K562 (cell line): ENCODE measurements around the gene SNX9. TPM values are rescaled to one million over a fixed set of nuclear protein-coding genes. Genes with fewer than 3 reads are reported as not detected.

Source experiments
- ADNP ChIP-seq: fragments of 200-800 bp; sonication (Bioruptor generic); IDR thresholded peaks from 2 replicates; pipeline ENCODE4 v1.6.1; 2016; ENCODE audit warnings: missing genetic modification characterization, missing compliant biosample characterization
- CHD4 ChIP-seq: fragments of 200-600 bp; sonication (generic); IDR thresholded peaks from 3 replicates; pipeline ENCODE4 v1.6.1; 2012; ENCODE audit warnings: low read depth, mild to moderate bottlenecking, mixed read lengths, low read length, inconsistent platforms; ENCODE audit not compliant: insufficient read depth, insufficient replicate concordance, poor library complexity, severe bottlenecking
- DMBX1 ChIP-seq: fragments of 250-450 bp; sonication (Bioruptor Pico); IDR thresholded peaks from 2 replicates; pipeline ENCODE4 v1.8.0; 2022; ENCODE audit warnings: inconsistent platforms, mild to moderate bottlenecking, moderate library complexity, borderline replicate concordance
- MGA ChIP-seq: fragments of 450-650 bp; IDR thresholded peaks from 2 replicates; pipeline ENCODE4 v1.6.1; 2016; ENCODE audit warnings: mild to moderate bottlenecking, moderate library complexity
- MYNN ChIP-seq, 2 experiments: sonication (generic); formaldehyde crosslinking in 1 of 2; IDR thresholded peaks; 2 replicates each; pipeline versions ENCODE4 v1.5.0 to v1.6.1; 2016 to 2020; ENCODE audit warnings: antibody characterized with exemption in 1 of 2, missing genetic modification reagents in 1 of 2
- SNIP1 ChIP-seq: fragments of 450-650 bp; IDR thresholded peaks from 2 replicates; pipeline ENCODE4 v1.7.1; 2017; ENCODE audit warnings: low read depth, mild to moderate bottlenecking
- polyA plus RNA-seq, 8 experiments: library from polyadenylated mRNA; depleted of rRNA in 4 of 8; stranded (reverse) in 5 of 8; unstranded in 3 of 8; fragments of >200 nt; fragmentation: Nextera tagmentation in 2 of 8; fragmentation: Illumina TruSeq in 1 of 8; extraction: Ambion mirVana in 2 of 8; extraction: Trizol in 1 of 8; gene quantifications; 2 replicates each; pipeline versions ENCODE4 v1.2.1 to v1.2.3, GENCODE V29; 2011 to 2014; ENCODE audit warnings: inconsistent platforms in 1 of 8, missing spikeins in 1 of 8
- total RNA-seq, 7 experiments: library from RNA; depleted of rRNA in 6 of 7; stranded (reverse); fragments of >200 nt in 6 of 7; fragmentation: Illumina TruSeq in 2 of 7; extraction: Trizol in 2 of 7; gene quantifications; 2 replicates each; pipeline versions ENCODE4 v1.2.1 to v1.2.3, GENCODE V29; 2011 to 2021; ENCODE audit warnings: low replicate concordance in 1 of 7
- TF ChIP-seq, protein P1 (sequence below): sonication (generic); formaldehyde crosslinking; IDR thresholded peaks from 2 replicates; pipeline ENCODE4 v1.8.0; 2022; ENCODE audit warnings: missing genetic modification reagents, mild to moderate bottlenecking, borderline replicate concordance
- TF ChIP-seq, protein P2 (sequence below): fragments of 250-450 bp; sonication (Bioruptor Pico); IDR thresholded peaks from 2 replicates; pipeline ENCODE4 v1.8.0; 2021; ENCODE audit warnings: mild to moderate bottlenecking, moderate library complexity

The SNX9 gene
- total and polyA plus RNA-seq, 9 of the 15 experiments (the other 6 are each of a cell fraction or from before 2014, with no cell fraction given), result 6.0 to 81.7 (median 57.1) TPM

DNA sequence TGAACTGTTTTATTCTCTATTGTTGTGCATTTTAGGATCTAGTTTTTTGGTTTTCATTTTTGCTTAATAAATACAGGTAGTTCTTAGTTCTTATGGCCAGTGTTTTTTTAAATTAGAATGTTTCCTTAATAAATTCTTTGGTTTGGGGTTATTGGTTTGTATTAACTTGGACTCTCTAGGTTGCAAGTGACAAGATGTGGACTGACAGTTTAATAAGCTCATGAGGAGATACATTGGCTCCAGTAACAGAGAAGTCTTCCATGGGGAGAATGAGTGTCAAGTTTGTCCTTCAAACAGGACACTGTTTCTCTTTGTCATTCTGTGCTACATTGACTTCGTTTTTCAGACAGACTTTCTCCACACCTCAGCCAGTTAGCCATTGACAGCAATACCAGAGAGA lies 39.7 kb downstream of the SNX9 start (continued):
- TF ChIP-seq MGA (0 out of 2 replicates have a peak, but pooled peaks have one; percentile 13), CHD4 (no peak), SNIP1 (no peak), ADNP (no peak), MYNN (IDR thresholded peaks at IDR 0.05) (no peak), MYNN (CRISPR knock-in tag; IDR thresholded peaks at IDR 0.05) (no peak), DMBX1 (CRISPR knock-in tag) (no peak)
- TF ChIP-seq, protein P1, sequence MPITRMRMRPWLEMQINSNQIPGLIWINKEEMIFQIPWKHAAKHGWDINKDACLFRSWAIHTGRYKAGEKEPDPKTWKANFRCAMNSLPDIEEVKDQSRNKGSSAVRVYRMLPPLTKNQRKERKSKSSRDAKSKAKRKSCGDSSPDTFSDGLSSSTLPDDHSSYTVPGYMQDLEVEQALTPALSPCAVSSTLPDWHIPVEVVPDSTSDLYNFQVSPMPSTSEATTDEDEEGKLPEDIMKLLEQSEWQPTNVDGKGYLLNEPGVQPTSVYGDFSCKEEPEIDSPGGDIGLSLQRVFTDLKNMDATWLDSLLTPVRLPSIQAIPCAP (CRISPR knock-in tag), result no peak
- TF ChIP-seq, protein P2, sequence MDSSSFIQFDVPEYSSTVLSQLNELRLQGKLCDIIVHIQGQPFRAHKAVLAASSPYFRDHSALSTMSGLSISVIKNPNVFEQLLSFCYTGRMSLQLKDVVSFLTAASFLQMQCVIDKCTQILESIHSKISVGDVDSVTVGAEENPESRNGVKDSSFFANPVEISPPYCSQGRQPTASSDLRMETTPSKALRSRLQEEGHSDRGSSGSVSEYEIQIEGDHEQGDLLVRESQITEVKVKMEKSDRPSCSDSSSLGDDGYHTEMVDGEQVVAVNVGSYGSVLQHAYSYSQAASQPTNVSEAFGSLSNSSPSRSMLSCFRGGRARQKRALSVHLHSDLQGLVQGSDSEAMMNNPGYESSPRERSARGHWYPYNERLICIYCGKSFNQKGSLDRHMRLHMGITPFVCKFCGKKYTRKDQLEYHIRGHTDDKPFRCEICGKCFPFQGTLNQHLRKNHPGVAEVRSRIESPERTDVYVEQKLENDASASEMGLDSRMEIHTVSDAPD (CRISPR knock-in tag), result no peak
